ENCODE results near the gene RASSF1. TPM values are rescaled to one million over a fixed set of nuclear protein-coding genes. Genes with fewer than 3 reads are reported as not detected.
A peak's percentile ranks its signal among the peaks of the same experiment; 100 is the strongest.

Gene RASSF1, protein sequence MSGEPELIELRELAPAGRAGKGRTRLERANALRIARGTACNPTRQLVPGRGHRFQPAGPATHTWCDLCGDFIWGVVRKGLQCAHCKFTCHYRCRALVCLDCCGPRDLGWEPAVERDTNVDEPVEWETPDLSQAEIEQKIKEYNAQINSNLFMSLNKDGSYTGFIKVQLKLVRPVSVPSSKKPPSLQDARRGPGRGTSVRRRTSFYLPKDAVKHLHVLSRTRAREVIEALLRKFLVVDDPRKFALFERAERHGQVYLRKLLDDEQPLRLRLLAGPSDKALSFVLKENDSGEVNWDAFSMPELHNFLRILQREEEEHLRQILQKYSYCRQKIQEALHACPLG
- 57.6 and 60.3 TPM in 2 replicates for total RNA-seq

DNA sequence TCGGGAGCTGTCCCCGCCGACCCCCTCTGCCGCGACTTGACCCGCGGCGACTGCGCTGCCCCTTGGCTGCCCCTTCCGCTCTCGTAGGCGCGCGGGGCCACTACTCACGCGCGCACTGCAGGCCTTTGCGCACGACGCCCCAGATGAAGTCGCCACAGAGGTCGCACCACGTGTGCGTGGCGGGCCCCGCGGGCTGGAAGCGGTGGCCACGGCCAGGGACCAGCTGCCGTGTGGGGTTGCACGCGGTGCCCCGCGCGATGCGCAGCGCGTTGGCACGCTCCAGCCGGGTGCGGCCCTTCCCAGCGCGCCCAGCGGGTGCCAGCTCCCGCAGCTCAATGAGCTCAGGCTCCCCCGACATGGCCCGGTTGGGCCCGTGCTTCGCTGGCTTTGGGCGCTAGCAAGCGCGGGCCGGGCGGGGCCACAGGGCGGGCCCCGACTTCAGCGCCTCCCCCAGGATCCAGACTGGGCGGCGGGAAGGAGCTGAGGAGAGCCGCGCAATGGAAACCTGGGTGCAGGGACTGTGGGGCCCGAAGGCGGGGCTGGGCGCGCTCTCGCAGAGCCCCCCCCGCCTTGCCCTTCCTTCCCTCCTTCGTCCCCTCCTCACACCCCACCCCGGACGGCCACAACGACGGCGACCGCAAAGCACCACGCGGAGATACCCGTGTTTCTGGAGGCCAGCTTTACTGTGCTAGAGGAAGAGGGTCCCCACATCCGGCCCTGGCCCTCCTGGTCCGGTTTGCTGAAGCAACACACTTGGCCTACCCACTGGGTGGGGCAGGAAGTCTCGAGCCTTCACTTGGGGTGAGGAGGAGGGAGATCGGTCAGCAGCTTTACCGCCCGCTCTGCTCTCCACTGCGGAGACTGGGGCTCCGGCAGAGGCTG, at the start of gene RASSF1:
Gene RASSF1 (minus strand): TSS at position 389 of the 882 bp plus-strand sequence. CDS start 31 bp downstream, at position 358.
- H3K4me1 Mint-ChIP-seq (ENCODE audit: low read depth) = peaks cover 43% of the 10 kb centered on the region
- peak within 1 kb of the TSS; percentile 96 for H3K4me3 Mint-ChIP-seq
- intact Hi-C loops (cut with micrococcal nuclease) = loop anchor here (1.0 kb wide), 1 partner anchor 10 kb away; the partner anchor contains the start of genes CYB561D2 and NPRL2
- H3K9me3 Mint-ChIP-seq = no peaks in the 10 kb centered on the region
- H3K27ac Mint-ChIP-seq = peak within 1 kb of the TSS; percentile 97
- H3K27me3 Mint-ChIP-seq (ENCODE audit: insufficient read depth) = no peaks in the 10 kb centered on the region
- peaks cover 18% of the 10 kb centered on the region for H3K36me3 Mint-ChIP-seq (ENCODE audit: low read depth)
- peak; percentile 74 for DNase-seq (ENCODE audit: low spot score)

DNA sequence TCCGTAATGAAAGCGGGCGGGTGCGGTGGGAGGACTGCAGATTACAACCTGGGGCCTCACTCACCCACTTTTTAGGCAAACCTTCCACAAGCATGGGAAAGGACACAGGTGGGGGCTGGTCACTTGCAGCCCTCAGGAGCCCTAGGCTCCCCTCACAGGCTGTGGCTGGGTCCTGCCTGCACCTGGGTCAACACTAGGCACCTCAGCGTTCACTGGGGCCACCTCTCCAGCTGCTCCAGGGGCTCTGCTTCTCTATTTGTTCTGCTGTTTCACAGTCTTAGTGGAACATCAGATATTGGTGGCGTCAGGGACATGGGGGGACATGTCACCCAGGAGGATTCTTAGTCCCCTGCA, 48.8 kb upstream of the RASSF1 start:
- Mint-ChIP-seq H3K4me1 (ENCODE audit: low read depth) (peaks cover 8% of the 10 kb centered on the region), H3K4me3 (no peak overlapping the region), H3K36me3 (ENCODE audit: low read depth) (no peaks in the 10 kb centered on the region), H3K27ac (no peak overlapping the region), H3K9me3 (no peaks in the 10 kb centered on the region), H3K27me3 (ENCODE audit: insufficient read depth) (no peaks in the 10 kb centered on the region)
- DNase-seq (ENCODE audit: low spot score) = no peak
- intact Hi-C loops (cut with micrococcal nuclease) = no loop called here

DNA sequence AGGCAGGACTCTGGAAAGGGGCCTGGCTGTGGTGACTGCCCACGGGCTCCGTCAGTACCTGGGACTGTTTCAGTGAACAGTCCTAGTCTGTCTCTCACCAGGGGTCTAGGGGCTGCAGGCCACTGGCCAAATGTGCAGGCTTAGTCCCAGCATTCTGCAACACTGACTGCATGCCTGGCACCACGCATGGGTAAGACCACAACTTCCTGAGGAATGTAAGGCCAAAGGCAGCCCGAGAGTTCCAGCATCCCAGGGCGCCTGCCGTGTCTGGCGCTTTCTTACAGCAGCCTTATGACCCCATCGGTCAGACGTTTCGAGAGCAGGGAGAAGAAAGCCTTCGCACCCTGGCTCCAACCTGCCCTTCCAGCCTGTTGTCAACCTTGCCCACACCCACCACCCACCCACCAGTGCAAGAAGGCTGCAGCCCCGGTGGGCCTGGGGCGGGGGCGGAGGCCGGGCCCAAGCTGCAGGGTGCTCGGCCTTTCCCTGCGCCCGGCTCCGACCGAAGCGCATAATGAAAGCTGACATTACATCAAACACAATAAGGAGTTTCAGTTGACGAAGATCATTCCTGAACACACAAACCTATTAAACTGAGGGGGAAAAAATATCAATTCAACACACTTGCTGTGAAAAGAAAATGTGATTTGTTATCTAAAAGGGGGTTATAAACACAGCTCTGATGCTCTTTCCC, 48.2 kb upstream of the RASSF1 start:
- Mint-ChIP-seq H3K4me1 (ENCODE audit: low read depth) (peaks cover 8% of the 10 kb centered on the region), H3K4me3 (no peak overlapping the region)
- intact Hi-C loops (cut with micrococcal nuclease) = no loop called here

DNA sequence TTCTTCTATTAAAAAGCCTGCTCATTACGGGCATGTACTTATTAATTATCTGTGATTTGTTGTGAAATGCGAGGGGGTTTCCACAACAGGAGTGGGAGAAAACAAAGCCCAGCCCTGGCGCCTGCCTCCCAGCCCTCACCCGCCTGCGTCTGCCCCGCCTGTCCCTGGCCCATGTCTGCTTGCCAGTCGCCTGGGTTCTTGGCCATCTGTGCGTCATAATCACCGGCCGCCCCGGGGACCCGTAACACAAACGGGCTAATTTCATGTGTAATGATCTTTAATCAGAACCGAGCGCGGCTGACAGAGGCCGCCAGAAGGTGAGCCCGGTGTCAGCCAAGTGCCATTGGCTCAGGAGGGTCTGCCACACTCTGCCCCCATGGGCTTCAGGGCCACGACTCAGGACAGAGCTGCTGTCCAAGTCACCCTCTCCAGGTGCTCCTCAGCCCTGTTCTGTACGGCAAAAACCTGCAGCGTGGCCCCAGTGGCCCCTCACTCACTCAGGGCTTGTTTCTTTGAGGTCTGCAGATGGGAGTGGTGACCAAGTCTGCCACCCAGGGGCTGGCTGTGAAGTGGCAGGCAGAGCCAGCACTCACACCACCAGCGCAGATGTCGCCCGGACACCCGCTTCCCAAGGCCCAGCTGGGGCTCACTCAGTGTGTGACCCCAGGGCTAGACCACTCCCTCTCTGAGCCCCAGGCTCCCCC, 47.5 kb upstream of the RASSF1 start:
- DNase-seq (ENCODE audit: low spot score) = no peak
- Mint-ChIP-seq H3K36me3 (ENCODE audit: low read depth) (no peaks in the 10 kb centered on the region), H3K9me3 (no peaks in the 10 kb centered on the region), H3K27me3 (ENCODE audit: insufficient read depth) (peaks cover 4% of the 10 kb centered on the region), H3K27ac (no peak overlapping the region), H3K4me1 (ENCODE audit: low read depth) (peaks cover 8% of the 10 kb centered on the region), H3K4me3 (no peak overlapping the region)
- intact Hi-C loops (cut with micrococcal nuclease) = no loop called here

More for the DNA sequence above, 48.2 kb upstream of the RASSF1 start:
- H3K27me3 Mint-ChIP-seq (ENCODE audit: insufficient read depth) = no peaks in the 10 kb centered on the region
- H3K27ac Mint-ChIP-seq = no peak overlapping the region
- no peaks in the 10 kb centered on the region for H3K9me3 Mint-ChIP-seq
- no peak for DNase-seq (ENCODE audit: low spot score)
- no peaks in the 10 kb centered on the region for H3K36me3 Mint-ChIP-seq (ENCODE audit: low read depth)

DNA sequence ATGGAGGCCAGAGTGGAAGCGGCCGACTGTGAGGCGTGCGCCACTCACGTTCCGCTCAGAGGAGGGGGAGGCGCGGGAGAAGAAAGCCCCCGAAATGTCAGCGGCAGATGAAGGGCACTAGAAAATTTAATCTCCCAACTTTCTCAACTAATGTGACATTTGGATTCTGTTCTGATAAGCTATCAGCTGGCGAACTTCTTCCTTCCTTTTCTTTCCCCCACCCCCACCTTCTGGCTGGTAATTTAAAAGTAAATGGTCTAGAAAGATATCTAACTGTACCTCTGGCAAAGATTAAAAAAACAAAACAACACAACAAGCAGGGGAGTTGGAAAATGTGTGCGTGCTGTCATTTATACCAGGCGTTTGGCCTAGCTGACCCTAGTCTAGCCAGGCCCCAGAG, 45.1 kb upstream of the RASSF1 start:
- Mint-ChIP-seq H3K27me3 (ENCODE audit: insufficient read depth) (peaks cover 4% of the 10 kb centered on the region), H3K36me3 (ENCODE audit: low read depth) (no peaks in the 10 kb centered on the region)

DNA sequence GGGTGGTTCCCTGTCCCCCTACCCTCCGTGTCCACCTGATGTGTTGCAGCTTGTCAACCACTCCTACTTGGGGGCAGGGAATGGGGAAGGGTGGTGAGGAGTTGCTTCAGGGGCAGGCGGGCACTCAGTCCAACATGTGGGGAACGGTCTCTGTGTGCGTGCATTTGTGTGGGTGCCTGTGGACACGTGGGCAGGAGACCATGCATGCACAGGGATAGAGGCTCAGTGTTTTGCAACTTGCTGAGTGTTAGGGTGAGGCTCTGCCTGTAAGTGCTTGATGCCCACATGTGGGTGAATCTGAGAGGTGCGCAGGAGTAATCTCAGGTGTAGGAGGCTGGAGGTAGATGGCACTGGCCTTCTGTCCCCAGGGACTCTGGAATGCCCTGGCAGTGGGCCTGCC, 43.1 kb upstream of the RASSF1 start:
- Mint-ChIP-seq H3K27ac (no peak overlapping the region), H3K9me3 (no peaks in the 10 kb centered on the region), H3K4me3 (no peak overlapping the region), H3K27me3 (ENCODE audit: insufficient read depth) (peaks cover 4% of the 10 kb centered on the region), H3K36me3 (ENCODE audit: low read depth) (no peaks in the 10 kb centered on the region), H3K4me1 (ENCODE audit: low read depth) (no peaks in the 10 kb centered on the region)
- DNase-seq (ENCODE audit: low spot score) = no peak
- intact Hi-C loops (cut with micrococcal nuclease) = no loop called here

More for the DNA sequence above, 45.1 kb upstream of the RASSF1 start:
- Mint-ChIP-seq H3K4me3 (no peak overlapping the region), H3K4me1 (ENCODE audit: low read depth) (no peaks in the 10 kb centered on the region), H3K9me3 (no peaks in the 10 kb centered on the region), H3K27ac (no peak overlapping the region)
- intact Hi-C loops (cut with micrococcal nuclease) = no loop called here
- DNase-seq (ENCODE audit: low spot score) = no peak

DNA sequence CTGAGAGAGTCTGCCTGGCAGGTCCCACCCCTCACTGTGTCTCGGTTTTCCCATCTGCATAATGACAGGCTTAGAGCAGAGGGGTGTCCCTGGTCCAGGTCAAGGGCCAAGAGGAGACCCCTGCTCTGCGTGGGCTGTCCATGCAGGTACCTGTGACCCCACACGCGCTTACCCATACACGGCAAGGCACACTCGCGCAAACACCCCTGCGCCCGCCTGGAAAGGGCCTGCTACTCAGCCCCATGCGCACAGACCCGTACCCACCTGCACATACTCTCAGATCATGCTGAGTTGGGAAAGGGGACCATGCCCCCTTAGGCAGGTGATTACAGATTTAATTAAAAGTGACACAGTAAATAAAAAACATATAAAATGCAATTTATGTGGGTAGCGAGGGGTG, 42.1 kb upstream of the RASSF1 start:
- peaks cover 4% of the 10 kb centered on the region for H3K27me3 Mint-ChIP-seq (ENCODE audit: insufficient read depth)
- no peak overlapping the region for H3K27ac Mint-ChIP-seq
- intact Hi-C loops (cut with micrococcal nuclease) = no loop called here
- DNase-seq (ENCODE audit: low spot score) = no peak
- no peaks in the 10 kb centered on the region for H3K9me3 Mint-ChIP-seq
- no peaks in the 10 kb centered on the region for H3K36me3 Mint-ChIP-seq (ENCODE audit: low read depth)
- no peaks in the 10 kb centered on the region for H3K4me1 Mint-ChIP-seq (ENCODE audit: low read depth)
- H3K4me3 Mint-ChIP-seq = no peak overlapping the region

DNA sequence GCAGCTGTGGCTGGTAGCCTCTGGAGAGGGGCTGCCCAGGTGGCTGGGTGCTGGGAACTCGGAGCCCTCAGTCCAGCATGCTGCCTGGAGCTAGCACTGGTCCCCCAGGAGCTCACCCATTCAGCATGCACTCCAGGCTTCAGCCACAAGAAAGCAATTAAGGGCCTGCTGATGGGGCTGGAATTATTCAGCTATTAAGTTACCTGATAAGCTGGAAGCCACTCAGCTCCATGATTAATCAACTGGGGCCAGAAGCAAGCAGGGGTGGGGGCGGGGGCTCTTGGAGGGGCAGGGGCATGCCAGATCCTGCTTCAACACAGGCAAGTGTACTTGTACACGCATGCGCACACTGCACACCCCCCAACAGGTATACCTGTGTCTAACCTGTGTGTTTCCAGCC, 40.7 kb upstream of the RASSF1 start:
- Mint-ChIP-seq H3K4me1 (ENCODE audit: low read depth) (no peaks in the 10 kb centered on the region), H3K27ac (no peak overlapping the region), H3K9me3 (no peaks in the 10 kb centered on the region), H3K27me3 (ENCODE audit: insufficient read depth) (peaks cover 4% of the 10 kb centered on the region), H3K4me3 (no peak overlapping the region), H3K36me3 (ENCODE audit: low read depth) (no peaks in the 10 kb centered on the region)
- no peak for DNase-seq (ENCODE audit: low spot score)
- intact Hi-C loops (cut with micrococcal nuclease) = no loop called here

DNA sequence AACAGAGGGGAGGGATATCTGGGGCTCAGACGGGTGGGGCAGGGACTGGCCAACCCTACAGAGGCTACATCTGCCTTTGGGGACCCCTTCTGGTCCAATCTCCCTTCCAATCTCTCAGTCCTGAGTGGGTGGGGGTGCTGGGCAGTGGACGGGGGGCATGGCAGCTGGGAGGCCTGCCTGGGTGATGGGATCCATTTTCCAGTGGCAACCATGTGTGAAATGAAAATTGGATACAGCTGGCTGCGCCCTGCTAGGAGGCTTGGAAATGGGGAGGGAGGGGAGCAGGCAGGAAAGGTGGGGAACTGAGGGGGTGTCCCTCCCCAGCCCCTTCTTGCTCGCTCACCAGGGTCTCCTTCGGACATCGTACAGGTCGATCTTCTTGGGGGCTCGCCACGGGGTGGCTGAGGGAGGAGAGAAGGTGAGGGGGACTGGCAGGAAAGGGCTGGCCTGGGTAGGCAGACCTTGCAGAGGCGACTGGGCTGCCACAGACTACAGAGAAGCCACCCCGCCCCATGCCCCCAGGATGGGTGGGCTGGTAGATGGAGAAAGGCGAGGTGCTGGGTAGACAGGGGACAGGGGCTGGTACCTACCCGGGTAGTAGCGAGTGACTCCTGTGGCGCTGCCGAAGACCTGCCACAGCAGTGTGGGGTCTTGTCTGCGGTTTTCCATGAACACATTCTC, 39.9 kb upstream of the RASSF1 start:
- no peak overlapping the region for H3K4me3 Mint-ChIP-seq
- no peak for DNase-seq (ENCODE audit: low spot score)
- no peaks in the 10 kb centered on the region for H3K4me1 Mint-ChIP-seq (ENCODE audit: low read depth)
- H3K27ac Mint-ChIP-seq = no peak overlapping the region
- no peaks in the 10 kb centered on the region for H3K9me3 Mint-ChIP-seq
- intact Hi-C loops (cut with micrococcal nuclease) = no loop called here
- H3K27me3 Mint-ChIP-seq (ENCODE audit: insufficient read depth) = peaks cover 4% of the 10 kb centered on the region
- H3K36me3 Mint-ChIP-seq (ENCODE audit: low read depth) = no peaks in the 10 kb centered on the region

DNA sequence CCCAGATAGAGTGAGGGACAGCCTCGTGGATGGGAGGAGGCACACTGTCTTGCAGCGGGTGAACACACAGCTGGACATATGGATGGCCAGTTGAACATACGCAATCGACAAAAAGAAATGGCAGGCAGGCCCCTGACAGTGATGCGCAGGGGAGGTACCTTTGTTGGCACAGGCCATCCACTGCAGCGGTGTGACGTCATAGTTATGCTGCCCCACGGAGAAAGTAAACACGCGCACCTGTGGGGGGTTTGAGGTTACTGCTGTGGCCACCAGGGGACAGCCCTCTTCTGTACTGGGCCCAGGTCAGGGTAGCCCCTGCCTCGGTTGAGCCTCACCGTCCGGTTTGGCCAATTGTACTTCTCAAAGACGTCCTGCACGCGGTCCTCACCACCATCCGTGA, 38.1 kb upstream of the RASSF1 start:
- intact Hi-C loops (cut with micrococcal nuclease) = no loop called here
- no peaks in the 10 kb centered on the region for H3K36me3 Mint-ChIP-seq (ENCODE audit: low read depth)
- no peak overlapping the region for H3K4me3 Mint-ChIP-seq
- peaks cover 4% of the 10 kb centered on the region for H3K27me3 Mint-ChIP-seq (ENCODE audit: insufficient read depth)
- H3K9me3 Mint-ChIP-seq = no peaks in the 10 kb centered on the region
- no peak for DNase-seq (ENCODE audit: low spot score)
- no peaks in the 10 kb centered on the region for H3K4me1 Mint-ChIP-seq (ENCODE audit: low read depth)
- H3K27ac Mint-ChIP-seq = no peak overlapping the region

DNA sequence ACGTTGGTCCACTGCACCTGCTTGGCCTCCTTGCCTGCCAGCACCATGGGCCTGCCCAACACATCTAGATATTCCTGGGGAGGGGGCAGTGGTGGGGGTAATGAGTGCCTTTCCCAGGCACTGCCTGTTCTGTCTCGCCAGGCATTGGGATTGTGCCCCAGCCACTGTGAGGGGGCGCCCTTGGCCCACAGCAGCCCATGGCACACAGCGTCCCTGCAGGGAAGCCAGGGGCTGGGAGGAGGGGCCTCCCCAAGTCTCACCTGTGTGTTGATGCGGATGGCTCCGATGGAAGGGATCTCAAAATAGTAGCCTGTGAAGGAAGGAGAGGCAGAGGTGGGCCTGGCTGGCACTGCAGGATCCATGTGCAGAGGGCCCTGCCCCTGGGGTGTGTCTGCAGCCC, 37.4 kb upstream of the RASSF1 start:
- intact Hi-C loops (cut with micrococcal nuclease) = no loop called here
- DNase-seq (ENCODE audit: low spot score) = no peak
- no peaks in the 10 kb centered on the region for H3K4me1 Mint-ChIP-seq (ENCODE audit: low read depth)
- no peak overlapping the region for H3K4me3 Mint-ChIP-seq
- H3K27ac Mint-ChIP-seq = no peak overlapping the region
- H3K27me3 Mint-ChIP-seq (ENCODE audit: insufficient read depth) = no peaks in the 10 kb centered on the region
- no peaks in the 10 kb centered on the region for H3K36me3 Mint-ChIP-seq (ENCODE audit: low read depth)
- H3K9me3 Mint-ChIP-seq = no peaks in the 10 kb centered on the region

DNA sequence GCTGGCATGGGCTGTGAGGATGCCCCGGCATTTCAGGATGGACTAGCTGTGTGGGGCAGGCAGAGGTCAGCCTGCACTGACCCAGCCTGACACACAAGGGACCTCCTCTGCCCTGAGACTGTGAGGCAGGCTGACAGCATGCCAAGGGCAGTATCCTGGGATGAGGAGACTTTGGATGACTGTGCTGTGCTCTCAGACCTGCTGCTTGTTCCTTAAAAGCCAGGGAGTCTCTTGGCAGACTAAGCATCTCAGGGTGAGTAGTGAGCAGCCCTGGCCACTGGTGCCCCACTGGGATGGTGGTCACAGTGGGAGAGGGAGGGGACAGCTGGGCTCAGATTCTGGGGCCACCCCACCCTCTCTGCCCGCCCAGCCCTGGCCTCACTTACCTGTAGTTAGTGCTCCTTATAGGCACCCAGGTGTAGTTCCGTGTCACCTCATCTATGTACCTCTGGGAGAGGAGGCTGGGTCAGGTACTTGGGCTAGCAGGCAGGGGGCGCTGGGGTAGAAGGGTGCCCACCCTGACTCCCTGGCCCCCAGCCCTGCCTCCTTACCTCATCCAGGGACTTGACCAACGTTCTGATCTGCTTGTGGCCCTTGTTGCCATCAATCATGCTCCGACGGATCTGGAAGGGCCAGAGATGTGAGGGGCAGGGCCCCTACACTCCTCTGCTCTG, 34.8 kb upstream of the RASSF1 start:
- intact Hi-C loops (cut with micrococcal nuclease) = no loop called here
- Mint-ChIP-seq H3K9me3 (no peaks in the 10 kb centered on the region), H3K27ac (no peak overlapping the region), H3K4me1 (ENCODE audit: low read depth) (no peaks in the 10 kb centered on the region), H3K36me3 (ENCODE audit: low read depth) (no peaks in the 10 kb centered on the region), H3K4me3 (no peak overlapping the region), H3K27me3 (ENCODE audit: insufficient read depth) (peaks cover 2% of the 10 kb centered on the region)
- no peak for DNase-seq (ENCODE audit: low spot score)

All from activated T-helper 1 cell treated with anti-CD3 and anti-CD28 coated beads, Interleukin-12 subunit alpha, Interleukin-12 subunit beta, Interleukin-2, Interleukin-4 antibody, amounts not matched to agents 30 ng/mL and 10 ng/mL and 1 ng/mL, durations not matched to agents 14 hours and 24 hours and 36 hours (primary cell).